Mesendoderm (in vitro differentiated cells): Measurements from ENCODE around the gene DNMT3B.

Source experiments
- DNase-seq: peaks from one replicate; pipeline ENCODE4 v3.0.0; 2013
- H2AK5ac ChIP-seq: 2 replicates; pipeline ENCODE4 v1.6.1; 2013; ENCODE audit warnings: low read length, inconsistent platforms
- H2BK120ac ChIP-seq: 2 replicates; pipeline ENCODE4 v1.6.1; 2013; ENCODE audit warnings: low read depth, mild to moderate bottlenecking, low read length, moderate library complexity, mixed read lengths
- H2BK15ac ChIP-seq: replicated peaks from 2 replicates; pipeline ENCODE4 v1.6.1; 2013; ENCODE audit warnings: low read depth, mild to moderate bottlenecking, moderate library complexity
- H2BK5ac ChIP-seq: 2 replicates; pipeline ENCODE4 v1.6.1; 2013; ENCODE audit warnings: low read length, inconsistent platforms
- H3K18ac ChIP-seq: 2 replicates; pipeline ENCODE4 v1.6.1; 2013; ENCODE audit warnings: mild to moderate bottlenecking, low read length, mixed read lengths
- H3K23ac ChIP-seq: one replicate; pipeline ENCODE4 v1.6.1; 2013; ENCODE audit warnings: low read length
- H3K27ac ChIP-seq: 2 replicates; pipeline ENCODE4 v1.5.1; 2013; ENCODE audit warnings: low read depth, mild to moderate bottlenecking, inconsistent platforms, low read length, moderate library complexity
- H3K27me3 ChIP-seq: 2 replicates; pipeline ENCODE4 v1.6.1; 2013; ENCODE audit warnings: low read length, control low read depth, mild to moderate bottlenecking, inconsistent platforms; ENCODE audit not compliant: insufficient read depth, poor library complexity
- H3K36me3 ChIP-seq: 2 replicates; pipeline ENCODE4 v1.6.1; 2013; ENCODE audit warnings: low read length, inconsistent platforms; ENCODE audit not compliant: control insufficient read depth, insufficient read depth
- H3K4ac ChIP-seq: one replicate; pipeline ENCODE4 v1.6.1; 2013; ENCODE audit warnings: low read depth, mild to moderate bottlenecking, low read length, moderate library complexity
- H3K4me1 ChIP-seq: 2 replicates; pipeline ENCODE4 v1.6.1; 2013; ENCODE audit warnings: low read depth, low read length, inconsistent platforms; ENCODE audit not compliant: control insufficient read depth
- H3K4me2 ChIP-seq: 2 replicates; pipeline ENCODE4 v1.6.1; 2013; ENCODE audit warnings: low read length
- H3K4me3 ChIP-seq: 2 replicates; pipeline ENCODE4 v1.5.1; 2013; ENCODE audit warnings: mild to moderate bottlenecking, low read length
- H3K56ac ChIP-seq: one replicate; pipeline ENCODE4 v1.6.1; 2013; ENCODE audit warnings: low read length
- H3K79me1 ChIP-seq: 2 replicates; pipeline ENCODE4 v1.6.1; 2013; ENCODE audit warnings: low read length, inconsistent platforms
- H3K79me2 ChIP-seq: 2 replicates; pipeline ENCODE4 v1.6.1; 2013; ENCODE audit warnings: mild to moderate bottlenecking, low read length; ENCODE audit not compliant: control insufficient read depth, insufficient read depth
- H3K9ac ChIP-seq: 2 replicates; pipeline ENCODE4 v1.6.1; 2013; ENCODE audit warnings: low read length, inconsistent platforms
- H4K5ac ChIP-seq: one replicate; pipeline ENCODE4 v1.6.1; 2013; ENCODE audit warnings: low read length
- H4K8ac ChIP-seq: one replicate; pipeline ENCODE4 v1.6.1; 2013; ENCODE audit warnings: low read depth, mild to moderate bottlenecking, control low read depth, low read length, moderate library complexity
- WGBS: extraction: QIAGEN DNeasy Blood & Tissue Kit; methylation state at CpG from one replicate; pipeline ENCODE4 v1.1.7; 2013; ENCODE audit warnings: low lambda C conversion rate, missing lambda C conversion rate; ENCODE audit not compliant: insufficient coverage; ENCODE audit errors: extremely low coverage; 5-methylcytosine and 5-hydroxymethylcytosine counted together

Gene DNMT3B

GRCh38 chr20:32756156-32756555 is 6.0 kb upstream of the DNMT3B start:
- no peak overlapping the region for H3K18ac ChIP-seq
- no peak overlapping the region for H3K56ac ChIP-seq
- H4K5ac ChIP-seq: no peak overlapping the region
- no peaks in the 10 kb centered on the region for H3K79me1 ChIP-seq
- no peak overlapping the region for H3K27ac ChIP-seq
- H2AK5ac ChIP-seq: no peak overlapping the region
- WGBS: no CpG with 5 or more reads among the region's 5 CpGs
- no peak overlapping the region for H3K23ac ChIP-seq
- H3K4me3 ChIP-seq: no peak overlapping the region
- no peak overlapping the region for H2BK15ac ChIP-seq
- no peaks in the 10 kb centered on the region for H3K36me3 ChIP-seq
- H3K79me2 ChIP-seq: no peaks in the 10 kb centered on the region
- no peak overlapping the region for H3K4me2 ChIP-seq
- no peak overlapping the region for H4K8ac ChIP-seq
- H3K9ac ChIP-seq: no peak overlapping the region
- H3K4me1 ChIP-seq: peaks cover 7% of the 10 kb centered on the region
- H3K27me3 ChIP-seq: no peaks in the 10 kb centered on the region
- H2BK120ac ChIP-seq: no peak overlapping the region
- no peak overlapping the region for H3K4ac ChIP-seq
- no peak for DNase-seq
- no peak overlapping the region for H2BK5ac ChIP-seq

- DNase-seq: no peak
- WGBS: no CpG with 5 or more reads among the region's 6 CpGs
- H3K4me2 ChIP-seq: peak overlapping the region; percentile 68
- H2AK5ac ChIP-seq: peak overlapping the region; percentile 8
- peak overlapping the region; percentile 85 for H3K9ac ChIP-seq
- peaks cover 8% of the 10 kb centered on the region for H3K4me1 ChIP-seq
- H3K79me2 ChIP-seq: peaks cover 37% of the 10 kb centered on the region
- peak overlapping the region; percentile 96 for H3K56ac ChIP-seq
- no peak overlapping the region for H3K23ac ChIP-seq
- H3K4ac ChIP-seq: peak overlapping the region; percentile 77
- no peak overlapping the region for H4K8ac ChIP-seq
- no peak overlapping the region for H2BK120ac ChIP-seq
- no peak overlapping the region for H4K5ac ChIP-seq
- H3K79me1 ChIP-seq: peaks cover 3% of the 10 kb centered on the region
- no peaks in the 10 kb centered on the region for H3K27me3 ChIP-seq
- no peaks in the 10 kb centered on the region for H3K36me3 ChIP-seq
- H2BK15ac ChIP-seq: no peak overlapping the region
- no peak overlapping the region for H2BK5ac ChIP-seq
- no peak overlapping the region for H3K27ac ChIP-seq
- peak overlapping the region; percentile 51 for H3K18ac ChIP-seq
- H3K4me3 ChIP-seq: no peak overlapping the region
Measured at GRCh38 chr20:32761417-32761830, 761 bp upstream of the DNMT3B start.

- Histone ChIP-seq H2AK5ac (no peak overlapping the region), H3K4me2 (peak overlapping the region; percentile 66), H3K4me3 (peak overlapping the region; percentile 52), H3K36me3 (no peaks in the 10 kb centered on the region), H3K27me3 (no peaks in the 10 kb centered on the region), H3K79me2 (peaks cover 50% of the 10 kb centered on the region), H3K9ac (peak overlapping the region; percentile 71), H4K8ac (no peak overlapping the region), H3K79me1 (peaks cover 3% of the 10 kb centered on the region), H3K18ac (peak overlapping the region; percentile 98), H4K5ac (no peak overlapping the region), H2BK15ac (no peak overlapping the region), H3K27ac (peak overlapping the region; percentile 72), H3K4me1 (peaks cover 9% of the 10 kb centered on the region), H2BK120ac (peak overlapping the region; percentile 83), H3K4ac (peak overlapping the region; percentile 88), H3K23ac (peak overlapping the region; percentile 4), H2BK5ac (peak overlapping the region; percentile 54), H3K56ac (peak overlapping the region; percentile 88)
- DNase-seq: peak; percentile 49
- WGBS: no CpG with 5 or more reads among the region's 30 CpGs
Measured at GRCh38 chr20:32762754-32763201, 593 bp downstream of the DNMT3B start.

GRCh38 chr20:32763202-32764004 is 1.2 kb downstream of the DNMT3B start:
- Histone ChIP-seq H2BK120ac (no peak overlapping the region), H2BK5ac (peak overlapping the region; percentile 17), H3K18ac (peak overlapping the region; percentile 98), H4K5ac (no peak overlapping the region), H2BK15ac (no peak overlapping the region), H3K36me3 (no peaks in the 10 kb centered on the region), H3K56ac (peak overlapping the region; percentile 88), H3K27ac (peak overlapping the region; percentile 72), H3K4ac (peak overlapping the region; percentile 88), H3K23ac (peak overlapping the region; percentile 59), H3K4me1 (peaks cover 10% of the 10 kb centered on the region), H3K9ac (peak overlapping the region; percentile 71), H3K27me3 (no peaks in the 10 kb centered on the region), H3K4me2 (peak overlapping the region; percentile 66), H2AK5ac (peak overlapping the region; percentile 9), H3K4me3 (peak overlapping the region; percentile 52), H3K79me1 (peaks cover 3% of the 10 kb centered on the region), H3K79me2 (peaks cover 56% of the 10 kb centered on the region), H4K8ac (no peak overlapping the region)
- DNase-seq: peak; percentile 62
- no CpG with 5 or more reads among the region's 40 CpGs for WGBS

GRCh38 chr20:32764005-32764960 is 2.1 kb downstream of the DNMT3B start:
- H4K8ac ChIP-seq: no peak overlapping the region
- H3K36me3 ChIP-seq: peaks cover 3% of the 10 kb centered on the region
- H3K4me1 ChIP-seq: peaks cover 10% of the 10 kb centered on the region
- peak overlapping the region; percentile 73 for H4K5ac ChIP-seq
- peak overlapping the region; percentile 17 for H2BK5ac ChIP-seq
- H3K18ac ChIP-seq: peak overlapping the region; percentile 33
- peak overlapping the region; percentile 75 for H3K9ac ChIP-seq
- H3K56ac ChIP-seq: peak overlapping the region; percentile 88
- H3K4ac ChIP-seq: peak overlapping the region; percentile 46
- H3K4me2 ChIP-seq: peak overlapping the region; percentile 72
- WGBS: no CpG with 5 or more reads among the region's 17 CpGs
- peak; percentile 97 for DNase-seq
- no peaks in the 10 kb centered on the region for H3K27me3 ChIP-seq
- peak overlapping the region; percentile 59 for H3K23ac ChIP-seq
- peaks cover 3% of the 10 kb centered on the region for H3K79me1 ChIP-seq
- no peak overlapping the region for H2BK15ac ChIP-seq
- H3K79me2 ChIP-seq: peaks cover 63% of the 10 kb centered on the region
- H3K4me3 ChIP-seq: peak overlapping the region; percentile 52
- H2AK5ac ChIP-seq: peak overlapping the region; percentile 9
- H3K27ac ChIP-seq: peak overlapping the region; percentile 55
- H2BK120ac ChIP-seq: no peak overlapping the region
